ENCODE results near the gene LARP4B.

Gene LARP4B

GRCh38 chr10:866577-866941 is 64.9 kb downstream of the LARP4B start:
- DNase-seq (ENCODE audit: low read depth): no peak

- no peak for DNase-seq (ENCODE audit: low read depth)
Observed at GRCh38 chr10:865924-866576, 65.5 kb downstream of the LARP4B start.

GRCh38 chr10:865257-865656 is 66.2 kb downstream of the LARP4B start:
- DNase-seq (ENCODE audit: low read depth): no peak

GRCh38 chr10:860519-860918 is 71.0 kb downstream of the LARP4B start:
- DNase-seq (ENCODE audit: low read depth): peak; percentile 6

DNA sequence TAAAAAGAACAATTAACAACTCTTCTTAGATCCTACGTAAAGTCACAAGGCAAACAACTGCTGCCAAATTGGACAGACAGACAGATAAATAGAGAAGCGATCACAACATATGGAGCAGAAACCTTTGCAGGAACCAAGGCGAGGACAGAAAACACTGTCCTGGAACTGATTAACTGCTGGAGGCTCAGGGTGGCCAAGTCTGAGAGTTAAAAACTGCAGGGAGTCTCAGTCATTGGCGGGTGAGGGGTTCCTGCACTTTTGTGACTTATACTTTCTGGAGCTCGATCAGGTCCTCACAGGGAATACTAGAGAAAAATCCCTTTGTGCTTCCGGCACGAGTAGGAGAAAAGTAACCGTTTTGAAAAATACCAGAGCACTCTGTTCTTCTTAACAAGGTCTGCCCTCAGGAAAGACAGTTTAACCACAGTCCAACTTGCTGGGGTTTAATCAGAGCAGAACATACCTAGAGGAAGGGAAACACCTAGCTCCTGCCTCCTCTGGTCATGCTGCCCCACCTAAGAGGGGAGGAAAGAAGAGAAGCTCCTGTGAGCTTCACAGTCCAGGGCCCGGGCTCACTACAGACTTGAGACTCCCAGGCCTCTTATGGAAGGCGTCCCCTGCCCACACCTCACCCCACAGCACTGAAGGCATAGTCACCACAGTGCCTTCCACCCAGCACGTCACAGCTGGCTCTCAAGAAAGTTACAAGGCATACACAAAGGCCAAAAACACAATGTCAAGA is 74.9 kb downstream of the LARP4B start:
- no peak for DNase-seq (ENCODE audit: low read depth)

GRCh38 chr10:855671-856070 is 75.8 kb downstream of the LARP4B start:
- no peak for DNase-seq (ENCODE audit: low read depth)

- DNase-seq (ENCODE audit: low read depth): no peak
Observed at GRCh38 chr10:855079-855478, 76.4 kb downstream of the LARP4B start.

GRCh38 chr10:853017-853416 is 78.5 kb downstream of the LARP4B start:
- DNase-seq (ENCODE audit: low read depth): no peak

DNA sequence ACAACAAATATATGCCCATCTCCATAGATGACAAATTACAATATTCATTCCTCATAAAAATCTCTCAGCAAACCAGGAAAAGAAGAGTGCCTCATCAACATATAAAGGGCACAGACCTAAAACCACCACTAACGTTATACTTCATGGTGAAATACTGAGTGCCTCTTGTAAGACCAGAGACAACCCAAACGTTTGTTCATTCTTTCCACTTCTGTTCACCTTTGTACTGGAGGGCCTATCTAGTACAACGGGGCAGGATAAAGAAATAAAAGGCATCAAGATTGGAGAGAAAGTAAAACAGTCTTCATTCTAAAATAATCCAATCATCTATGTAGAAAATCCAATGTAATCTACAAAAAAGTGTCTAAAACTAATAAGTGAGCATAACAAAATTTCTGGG is 79.1 kb downstream of the LARP4B start:
- no peak for DNase-seq (ENCODE audit: low read depth)

DNA sequence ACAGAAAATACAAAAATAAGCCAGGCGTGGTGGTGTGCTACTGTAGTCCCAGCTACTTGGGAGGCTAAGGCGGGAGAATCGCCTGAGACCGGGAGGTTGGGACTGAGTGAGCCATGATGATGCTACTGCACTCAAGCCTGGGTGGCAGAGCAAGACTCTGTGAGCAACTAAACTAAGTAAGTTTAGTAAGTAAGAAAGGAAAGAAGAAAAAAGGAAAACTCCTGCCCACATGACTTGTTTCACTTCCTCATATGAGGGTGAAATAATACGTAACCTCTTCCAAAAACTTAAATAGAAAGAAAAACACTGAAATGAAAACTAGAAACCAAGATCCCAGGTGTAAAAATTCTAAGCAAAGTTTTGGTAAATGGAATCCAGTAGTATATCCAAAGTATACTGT is 79.6 kb downstream of the LARP4B start:
- DNase-seq (ENCODE audit: low read depth): no peak

DNA sequence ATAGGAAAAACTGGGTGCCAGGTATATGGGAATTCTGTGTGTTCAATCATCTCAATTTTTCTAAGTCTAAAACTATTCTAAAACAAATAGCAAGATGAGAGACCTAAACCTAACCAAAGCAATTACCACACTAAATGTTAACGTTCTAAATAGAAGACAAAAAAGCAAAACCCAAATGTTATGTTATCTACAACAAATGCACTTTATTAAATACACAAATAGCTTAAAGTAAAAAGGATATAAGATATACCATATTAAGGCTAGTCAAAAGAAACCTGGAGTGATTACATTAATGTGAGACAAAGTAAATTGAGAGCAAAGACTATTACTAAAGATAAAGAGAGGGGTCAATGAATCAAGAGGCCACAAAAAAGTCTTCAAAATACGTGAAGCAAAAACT is 81.4 kb downstream of the LARP4B start:
- DNase-seq (ENCODE audit: low read depth): no peak

DNA sequence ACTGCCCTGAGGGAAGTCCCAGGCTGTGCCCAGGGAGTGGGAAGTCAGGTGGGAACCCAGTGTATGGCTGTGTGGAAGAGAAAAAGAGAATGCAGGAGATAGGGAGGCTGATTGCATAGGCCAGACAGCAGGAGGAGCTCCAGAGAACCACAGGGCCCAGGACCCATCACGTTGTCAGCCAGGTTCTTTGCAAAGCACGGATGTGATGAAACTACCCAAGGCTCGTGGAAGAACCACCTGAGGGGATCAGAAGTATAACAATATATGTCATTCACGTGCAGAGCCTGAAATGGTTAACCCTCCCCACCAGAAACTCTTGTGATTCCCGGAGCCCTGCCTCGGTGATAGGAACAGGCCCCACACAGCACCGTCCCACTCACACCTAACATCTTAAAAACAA is 83.6 kb downstream of the LARP4B start:
- DNase-seq (ENCODE audit: low read depth): no peak

DNA sequence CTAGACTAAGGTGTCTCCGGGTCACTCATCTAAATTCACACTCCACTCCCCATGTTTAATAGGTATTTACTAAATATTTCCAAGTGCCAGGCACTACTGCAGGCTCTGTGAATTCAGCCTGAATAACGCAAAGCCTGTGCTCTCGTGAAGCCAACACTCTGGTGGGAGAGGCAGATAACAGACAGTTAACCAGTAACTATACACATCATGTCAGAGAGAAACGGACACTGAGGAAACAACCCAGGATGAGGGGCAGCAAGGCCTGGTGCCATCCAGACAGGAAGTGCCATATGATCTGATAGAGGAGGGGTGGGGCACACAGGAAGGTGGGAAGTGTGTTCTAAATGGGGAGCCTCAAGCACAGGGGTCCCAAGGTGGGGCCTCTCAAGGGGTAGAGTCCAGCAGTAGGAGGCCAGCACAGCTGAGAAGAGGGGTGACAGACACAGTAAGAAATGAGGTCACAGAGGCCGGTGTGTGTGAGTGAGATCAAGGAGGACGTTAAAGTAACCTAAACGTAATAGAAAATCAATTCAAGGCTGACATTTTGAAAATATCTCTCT is 85.3 kb downstream of the LARP4B start:
- no peak for DNase-seq (ENCODE audit: low read depth)

GRCh38 chr10:845526-845925 is 86.0 kb downstream of the LARP4B start:
- no peak for DNase-seq (ENCODE audit: low read depth)

GRCh38 chr10:844552-844951 is 87.0 kb downstream of the LARP4B start:
- no peak for DNase-seq (ENCODE audit: low read depth)

GRCh38 chr10:843703-844102 is 87.8 kb downstream of the LARP4B start:
- DNase-seq (ENCODE audit: low read depth): no peak

- no peak for DNase-seq (ENCODE audit: low read depth)
Observed at GRCh38 chr10:842795-843194, 88.7 kb downstream of the LARP4B start.

- no peak for DNase-seq (ENCODE audit: low read depth)
Observed at GRCh38 chr10:841535-841934, 90.0 kb downstream of the LARP4B start.

GRCh38 chr10:839550-840205 is 91.8 kb downstream of the LARP4B start:
- no peak for DNase-seq (ENCODE audit: low read depth)

GRCh38 chr10:836782-837181 is 94.7 kb downstream of the LARP4B start:
- no peak for DNase-seq (ENCODE audit: low read depth)

- no peak for DNase-seq (ENCODE audit: low read depth)
Observed at GRCh38 chr10:834493-834892, 97.0 kb downstream of the LARP4B start.

DNA sequence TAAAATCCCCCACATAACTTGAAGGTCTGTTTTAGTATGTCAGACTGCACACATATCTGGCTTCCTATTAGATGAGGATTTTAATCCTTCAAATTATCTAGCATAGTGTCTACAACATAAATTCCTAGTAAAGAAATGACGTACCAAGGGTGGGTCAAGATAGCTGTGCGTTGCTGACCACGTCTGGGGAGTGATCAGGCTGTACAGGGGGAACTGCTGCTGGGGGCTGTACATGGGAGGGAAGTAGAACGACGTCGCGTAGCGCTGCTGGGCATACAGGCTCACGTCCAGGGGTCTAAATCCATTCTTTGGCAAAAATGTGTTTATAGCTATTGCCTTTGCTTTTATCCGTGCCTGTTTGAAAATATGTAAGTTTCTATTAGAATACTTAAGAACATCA is 102.3 kb downstream of the LARP4B start:
- DNase-seq (ENCODE audit: low read depth): no peak

GRCh38 chr10:828191-828590 is 103.3 kb downstream of the LARP4B start:
- no peak for DNase-seq (ENCODE audit: low read depth)

Data from GM04503 (cell line).